Heart left ventricle (tissue), 16 donors: Measurements from ENCODE around the gene TNFSF4. TPM values are rescaled to one million over a fixed set of nuclear protein-coding genes. Genes with fewer than 3 reads are reported as not detected.

Source experiments
- ATAC-seq, 4 donors: fragments of 200-7000 bp; cut with Tn5 transposase; one replicate each; pipeline ENCODE4 v1.9.1; 2020 to 2022; ENCODE audit warnings: moderate library complexity in 4 of 4, mild to moderate bottlenecking in 3 of 4, moderate number of reproducible peaks in 1 of 4
- DNase-seq, 5 donors: peaks; one replicate each; pipeline ENCODE4 v3.0.0-alpha.2; 2020
- H3K27ac ChIP-seq, 12 donors: fragments of 200-600 bp; sonication (generic) in 4 of 12; one replicate each; pipeline versions ENCODE4 v1.5.0 to v1.8.0; 2016 to 2022; ENCODE audit warnings: mild to moderate bottlenecking in 2 of 12
- H3K27me3 ChIP-seq, 9 donors: fragments of 200-600 bp; sonication (generic) in 2 of 9; one replicate each; pipeline versions ENCODE4 v1.5.1 to v1.8.0; 2016 to 2022; ENCODE audit warnings: mild to moderate bottlenecking in 3 of 9
- H3K36me3 ChIP-seq, 9 donors: fragments of 200-600 bp; sonication (generic) in 2 of 9; one replicate each; pipeline versions ENCODE4 v1.5.0 to v1.8.0; 2018 to 2022; ENCODE audit warnings: mild to moderate bottlenecking in 2 of 9
- H3K4me1 ChIP-seq, 12 donors: fragments of 200-600 bp; sonication (generic) in 4 of 12; one replicate each; pipeline versions ENCODE4 v1.5.0 to v1.8.0; 2016 to 2022; ENCODE audit warnings: mild to moderate bottlenecking in 3 of 12
- H3K4me3 ChIP-seq, 12 donors: fragments of 200-600 bp; sonication (generic) in 4 of 12; one replicate each; pipeline versions ENCODE4 v1.5.0 to v1.8.0; 2017 to 2022; ENCODE audit warnings: mild to moderate bottlenecking in 9 of 12, moderate library complexity in 4 of 12
- H3K9me3 ChIP-seq, 12 donors: fragments of 200-600 bp; sonication (generic) in 4 of 12; one replicate each; pipeline versions ENCODE4 v1.5.0 to v1.8.0; 2016 to 2022; ENCODE audit warnings: mild to moderate bottlenecking in 1 of 12
- CTCF ChIP-seq, 12 donors: fragments of 200-600 bp; sonication (generic) in 4 of 12; IDR thresholded peaks; one replicate each; pipeline versions ENCODE4 v1.5.0 to v1.8.0; 2018 to 2022; ENCODE audit warnings: antibody characterized with exemption in 12 of 12, mild to moderate bottlenecking in 5 of 12
- POLR2A ChIP-seq, 2 donors: fragments of 450-650 bp; IDR thresholded peaks; one replicate each; pipeline ENCODE4 v1.6.1; 2017; ENCODE audit warnings: antibody characterized with exemption in 2 of 2, mild to moderate bottlenecking in 2 of 2, moderate library complexity in 2 of 2
- WGBS, 4 donors: extraction: QIAGEN DNeasy Blood & Tissue Kit in 2 of 4; methylation state at CpG; one replicate each; pipeline versions ENCODE4 v1.1.5 to v1.1.7; 2013 to 2018; 5-methylcytosine and 5-hydroxymethylcytosine counted together
- intact Hi-C, 10 donors: fragments of 100-400 bp; cut with DNase I; formaldehyde crosslinking; loops; one replicate each; pipeline versions ENCODE4 v1.11.1 to v1.14.2; 2022
- polyA plus RNA-seq, 2 donors: library from polyadenylated mRNA; stranded (reverse); fragments of 200-250 nt; gene quantifications; one replicate each; pipeline ENCODE4 v1.2.3, GENCODE V29; 2013
- total RNA-seq, 9 donors: library from RNA; depleted of rRNA in 2 of 9; stranded (reverse); fragments of >200 nt in 2 of 9; fragmentation: NEBNext Ultra II Directional in 3 of 9; extraction: Animal tissue kit (Norgen Biotek cat#: 25700) in 3 of 9; gene quantifications; one replicate each; pipeline versions ENCODE4 v1.1.0 to v1.2.4, GENCODE V29; 2016 to 2023
- donor health status: ischemic (EF 13 %, LVEDD 7.1; RV severe dilation, severe dysfunction).
- donor health status: healthy with polysubstance abuse.
- donor health status: DM: no; HTN: yes; CAD: no.
- donor health status: DM: no; HTN: no; CAD: no.
- donor health status: ischemic (EF 25% LVEDD 6.9; RV normal size, moderate dysfunction).
- donor health status: ischemic (EF 25% LVEDD 5.7; RV mildly dilated, moderate dysfunction).
- donor health status: healthy.
- donor health status: DM: yes; HTN: yes; CAD: no.
- donor health status: ischemic (EF 35%, LVEDD 5.7; RV mildly dilated, moderate dysfunction).
- donor health status: nonischemic (EF 11% LVEDD 7.7; RV severe dilation, severe dysfunction).
- donor health status: DM: yes; HTN: yes; CAD: no.
- donor health status: PGD.
- donor health status: ischemic (EF 29% LVEDD 5.4; RV normal size, mild dysfunction).
- donor health status: nonischemic (EF 23%, LVEDD 6.1; RV moderate dilation, normal function).

The TNFSF4 gene
- total and polyA plus RNA-seq, 11 donors: 0.19 to 1.6 (median 0.60) TPM

- no peaks in the 10 kb centered on the region for H3K9me3 ChIP-seq
- H3K27ac ChIP-seq: no peak overlapping the region
- intact Hi-C loops: loop anchor here in 2 of 10 donors (5.0 kb wide), 1 partner anchor 457 kb away; no protein-coding TSS in a partner anchor
- H3K27me3 ChIP-seq: no peaks in the 10 kb centered on the region
- no peaks in the 10 kb centered on the region for H3K36me3 ChIP-seq
- 89 to 97% (median 90%) methylated on average over 1 of the region's 1 CpG for WGBS, 4 donors
- ATAC-seq (no peak), DNase-seq (no peak)
- no peak overlapping the region for H3K4me3 ChIP-seq
- no peak for TF ChIP-seq POLR2A (IDR thresholded peaks at IDR 0.05)
- TF ChIP-seq CTCF (IDR thresholded peaks at IDR 0.05): no peak
- H3K4me1 ChIP-seq: peaks cover 0 to 37% (median 11%) of the 10 kb centered on the region in 12 donors
Measured at GRCh38 chr1:173204693-173205092, 2.4 kb downstream of the TNFSF4 start.

GRCh38 chr1:173202424-173203145, 4.5 kb downstream of the TNFSF4 start:
- peak; percentile 42 to 79 (median 65) for TF ChIP-seq CTCF (IDR thresholded peaks at IDR 0.05)
- no peak for TF ChIP-seq POLR2A (IDR thresholded peaks at IDR 0.05)
- Histone ChIP-seq H3K4me1 (peaks cover 0 to 34% (median 10%) of the 10 kb centered on the region in 12 donors), H3K4me3 (no peak overlapping the region), H3K27me3 (no peaks in the 10 kb centered on the region), H3K36me3 (no peaks in the 10 kb centered on the region), H3K27ac (no peak overlapping the region), H3K9me3 (no peaks in the 10 kb centered on the region)
- intact Hi-C loops: loop anchor here in 9 of 10 donors (1.0 to 5.0 kb wide), 7 partner anchors 374 to 458 kb away; no protein-coding TSS in a partner anchor
- DNase-seq: peak in 2 of 5 donors; percentile 18 to 27
- 29 to 39% (median 37%) methylated on average over 5 of the region's 5 CpGs for WGBS, 4 donors
- ATAC-seq: peak; percentile 49 to 79 (median 76)

GRCh38 chr1:173201969-173202368, 5.2 kb downstream of the TNFSF4 start:
- Histone ChIP-seq H3K4me1 (peaks cover 0 to 28% (median 8%) of the 10 kb centered on the region in 12 donors), H3K9me3 (no peaks in the 10 kb centered on the region), H3K36me3 (no peaks in the 10 kb centered on the region), H3K27me3 (no peaks in the 10 kb centered on the region), H3K27ac (no peak overlapping the region), H3K4me3 (no peak overlapping the region)
- DNase-seq (no peak), ATAC-seq (no peak)
- intact Hi-C loops: loop anchor here (1.0 to 5.0 kb wide), 7 partner anchors 373 to 457 kb away; no protein-coding TSS in a partner anchor
- TF ChIP-seq CTCF (IDR thresholded peaks at IDR 0.05): no peak
- TF ChIP-seq POLR2A (IDR thresholded peaks at IDR 0.05): no peak
- 54 to 81% (median 75%) methylated on average over 1 of the region's 1 CpG for WGBS, 4 donors

- peaks cover 0 to 12% (median 7%) of the 10 kb centered on the region in 12 donors for H3K4me1 ChIP-seq
- H3K36me3 ChIP-seq: no peaks in the 10 kb centered on the region
- no peak overlapping the region for H3K4me3 ChIP-seq
- no peak overlapping the region for H3K27ac ChIP-seq
- TF ChIP-seq CTCF (IDR thresholded peaks at IDR 0.05) (no peak), POLR2A (IDR thresholded peaks at IDR 0.05) (no peak)
- no peaks in the 10 kb centered on the region for H3K9me3 ChIP-seq
- no peaks in the 10 kb centered on the region for H3K27me3 ChIP-seq
- intact Hi-C loops: no loop called here
- 79 to 89% (median 84%) methylated on average over 4 to 5 of the region's 5 CpGs for WGBS, 4 donors
- ATAC-seq (no peak), DNase-seq (no peak)
Measured at GRCh38 chr1:173195596-173196088, 11.5 kb downstream of the TNFSF4 start.
